ENCODE results near the gene SLC30A2. TPM values are rescaled to one million over a fixed set of nuclear protein-coding genes. Genes with fewer than 3 reads are reported as not detected.

SLC30A2 gene
- total and polyA plus RNA-seq, 4 donors = under 0.01 to 0.12 (median 0.05) TPM; not detected in 1

DNA sequence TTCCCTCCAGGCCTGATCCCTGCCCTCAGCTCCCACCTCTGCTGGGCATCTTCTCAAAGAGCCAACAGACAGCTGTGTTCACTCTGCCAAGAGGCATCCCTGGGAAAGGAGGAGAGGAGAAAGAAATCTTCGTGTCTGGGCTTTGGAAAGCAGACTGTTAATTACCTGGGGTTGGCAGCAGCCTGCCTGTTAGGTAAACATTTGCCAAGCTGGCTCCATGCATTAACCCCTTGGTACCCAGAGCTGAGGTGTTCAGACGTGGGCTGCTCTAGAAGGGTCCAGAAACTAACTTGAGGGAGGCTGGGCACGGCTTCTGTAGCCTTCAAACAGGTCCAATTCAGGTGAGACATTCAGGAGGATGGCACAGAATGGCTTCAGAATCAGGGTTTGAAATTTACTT, 33.1 kb downstream of the SLC30A2 start:
- no peak overlapping the region for H3K4me3 ChIP-seq (ENCODE audit: low read depth in 1 of 3, low read length in 3 of 3)
- no peak overlapping the region for H3K9ac ChIP-seq (ENCODE audit: low read depth in 1 of 2, low read length in 2 of 2)
- no peak overlapping the region for H3K27ac ChIP-seq (ENCODE audit: low read depth in 1 of 2, low read length in 2 of 2)
- peaks cover 0 to 5% (median 3%) of the 10 kb centered on the region in 4 donors for H3K4me1 ChIP-seq (ENCODE audit: control insufficient read depth in 4 of 4, insufficient read depth in 4 of 4, low read length in 3 of 4)
- H3K36me3 ChIP-seq (ENCODE audit: control insufficient read depth in 4 of 4, insufficient read depth in 3 of 4, low read depth in 1 of 4, low read length in 3 of 4) = no peaks in the 10 kb centered on the region
- TF ChIP-seq FOXA2 (IDR thresholded peaks at IDR 0.05) = no peak
- TF ChIP-seq, protein P1, sequence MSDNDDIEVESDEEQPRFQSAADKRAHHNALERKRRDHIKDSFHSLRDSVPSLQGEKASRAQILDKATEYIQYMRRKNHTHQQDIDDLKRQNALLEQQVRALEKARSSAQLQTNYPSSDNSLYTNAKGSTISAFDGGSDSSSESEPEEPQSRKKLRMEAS (IDR thresholded peaks at IDR 0.05) = no peak
- TF ChIP-seq NR2F2 (IDR thresholded peaks at IDR 0.05) = no peak
- no peak for TF ChIP-seq RXRA (IDR thresholded peaks at IDR 0.05)
- TF ChIP-seq YY1 (IDR thresholded peaks at IDR 0.05) = no peak
- no peak for TF ChIP-seq RAD21 (IDR thresholded peaks at IDR 0.05)
- TF ChIP-seq, protein P2, sequence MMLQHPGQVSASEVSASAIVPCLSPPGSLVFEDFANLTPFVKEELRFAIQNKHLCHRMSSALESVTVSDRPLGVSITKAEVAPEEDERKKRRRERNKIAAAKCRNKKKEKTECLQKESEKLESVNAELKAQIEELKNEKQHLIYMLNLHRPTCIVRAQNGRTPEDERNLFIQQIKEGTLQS (IDR thresholded peaks at IDR 0.05) = no peak
- TF ChIP-seq, protein P3, sequence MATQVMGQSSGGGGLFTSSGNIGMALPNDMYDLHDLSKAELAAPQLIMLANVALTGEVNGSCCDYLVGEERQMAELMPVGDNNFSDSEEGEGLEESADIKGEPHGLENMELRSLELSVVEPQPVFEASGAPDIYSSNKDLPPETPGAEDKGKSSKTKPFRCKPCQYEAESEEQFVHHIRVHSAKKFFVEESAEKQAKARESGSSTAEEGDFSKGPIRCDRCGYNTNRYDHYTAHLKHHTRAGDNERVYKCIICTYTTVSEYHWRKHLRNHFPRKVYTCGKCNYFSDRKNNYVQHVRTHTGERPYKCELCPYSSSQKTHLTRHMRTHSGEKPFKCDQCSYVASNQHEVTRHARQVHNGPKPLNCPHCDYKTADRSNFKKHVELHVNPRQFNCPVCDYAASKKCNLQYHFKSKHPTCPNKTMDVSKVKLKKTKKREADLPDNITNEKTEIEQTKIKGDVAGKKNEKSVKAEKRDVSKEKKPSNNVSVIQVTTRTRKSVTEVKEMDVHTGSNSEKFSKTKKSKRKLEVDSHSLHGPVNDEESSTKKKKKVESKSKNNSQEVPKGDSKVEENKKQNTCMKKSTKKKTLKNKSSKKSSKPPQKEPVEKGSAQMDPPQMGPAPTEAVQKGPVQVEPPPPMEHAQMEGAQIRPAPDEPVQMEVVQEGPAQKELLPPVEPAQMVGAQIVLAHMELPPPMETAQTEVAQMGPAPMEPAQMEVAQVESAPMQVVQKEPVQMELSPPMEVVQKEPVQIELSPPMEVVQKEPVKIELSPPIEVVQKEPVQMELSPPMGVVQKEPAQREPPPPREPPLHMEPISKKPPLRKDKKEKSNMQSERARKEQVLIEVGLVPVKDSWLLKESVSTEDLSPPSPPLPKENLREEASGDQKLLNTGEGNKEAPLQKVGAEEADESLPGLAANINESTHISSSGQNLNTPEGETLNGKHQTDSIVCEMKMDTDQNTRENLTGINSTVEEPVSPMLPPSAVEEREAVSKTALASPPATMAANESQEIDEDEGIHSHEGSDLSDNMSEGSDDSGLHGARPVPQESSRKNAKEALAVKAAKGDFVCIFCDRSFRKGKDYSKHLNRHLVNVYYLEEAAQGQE (IDR thresholded peaks at IDR 0.05) = no peak
- TF ChIP-seq TAF1 (conservative IDR thresholded peaks at IDR 0.05) = no peak
- no peak for TF ChIP-seq EGR1 (IDR thresholded peaks at IDR 0.05; ENCODE audit: low read depth in 2 of 2)
- DNase-seq (ENCODE audit: low spot score) = no peak
- no peaks in the 10 kb centered on the region for H3K9me3 ChIP-seq (ENCODE audit: control insufficient read depth in 4 of 4, low read length in 3 of 4)
- WGBS = 46% methylated on average over 3 of the region's 3 CpGs
- H3K27me3 ChIP-seq (ENCODE audit: control insufficient read depth in 4 of 4, insufficient read depth in 4 of 4, low read length in 3 of 4) = no peaks in the 10 kb centered on the region

DNA sequence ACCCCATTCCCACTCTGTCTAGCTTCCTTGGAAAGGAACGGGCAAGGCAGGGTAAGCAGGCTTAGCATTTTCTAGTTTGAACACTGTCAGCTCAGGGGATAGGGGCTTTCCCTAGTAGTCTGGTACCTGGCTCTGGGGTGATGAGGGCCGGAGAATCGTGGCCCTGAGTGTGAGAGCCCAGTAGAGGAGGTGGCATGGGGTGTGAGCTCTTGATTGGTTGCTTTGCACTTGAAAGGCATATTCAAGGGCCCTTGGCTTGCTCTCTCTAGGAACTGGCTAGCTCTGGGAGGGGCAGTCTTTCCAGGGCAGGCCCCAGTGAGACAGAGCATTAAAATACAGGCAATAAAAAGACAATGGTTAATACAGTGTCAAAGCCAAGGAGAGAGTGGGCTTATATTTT, 35.1 kb downstream of the SLC30A2 start:
- no peaks in the 10 kb centered on the region for H3K27me3 ChIP-seq (ENCODE audit: control insufficient read depth in 4 of 4, insufficient read depth in 4 of 4, low read length in 3 of 4)
- WGBS = 85% methylated on average over 3 of the region's 3 CpGs
- H3K27ac ChIP-seq (ENCODE audit: low read depth in 1 of 2, low read length in 2 of 2) = no peak overlapping the region
- no peak overlapping the region for H3K4me3 ChIP-seq (ENCODE audit: low read depth in 1 of 3, low read length in 3 of 3)
- no peak overlapping the region for H3K9ac ChIP-seq (ENCODE audit: low read depth in 1 of 2, low read length in 2 of 2)
- no peak for DNase-seq (ENCODE audit: low spot score)
- H3K9me3 ChIP-seq (ENCODE audit: control insufficient read depth in 4 of 4, low read length in 3 of 4) = no peaks in the 10 kb centered on the region
- TF ChIP-seq RXRA (IDR thresholded peaks at IDR 0.05) = no peak
- TF ChIP-seq, protein P4, sequence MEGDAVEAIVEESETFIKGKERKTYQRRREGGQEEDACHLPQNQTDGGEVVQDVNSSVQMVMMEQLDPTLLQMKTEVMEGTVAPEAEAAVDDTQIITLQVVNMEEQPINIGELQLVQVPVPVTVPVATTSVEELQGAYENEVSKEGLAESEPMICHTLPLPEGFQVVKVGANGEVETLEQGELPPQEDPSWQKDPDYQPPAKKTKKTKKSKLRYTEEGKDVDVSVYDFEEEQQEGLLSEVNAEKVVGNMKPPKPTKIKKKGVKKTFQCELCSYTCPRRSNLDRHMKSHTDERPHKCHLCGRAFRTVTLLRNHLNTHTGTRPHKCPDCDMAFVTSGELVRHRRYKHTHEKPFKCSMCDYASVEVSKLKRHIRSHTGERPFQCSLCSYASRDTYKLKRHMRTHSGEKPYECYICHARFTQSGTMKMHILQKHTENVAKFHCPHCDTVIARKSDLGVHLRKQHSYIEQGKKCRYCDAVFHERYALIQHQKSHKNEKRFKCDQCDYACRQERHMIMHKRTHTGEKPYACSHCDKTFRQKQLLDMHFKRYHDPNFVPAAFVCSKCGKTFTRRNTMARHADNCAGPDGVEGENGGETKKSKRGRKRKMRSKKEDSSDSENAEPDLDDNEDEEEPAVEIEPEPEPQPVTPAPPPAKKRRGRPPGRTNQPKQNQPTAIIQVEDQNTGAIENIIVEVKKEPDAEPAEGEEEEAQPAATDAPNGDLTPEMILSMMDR (IDR thresholded peaks at IDR 0.05; ENCODE audit: low read depth, low read length, missing input control) = no peak
- no peak for TF ChIP-seq NR2F2 (IDR thresholded peaks at IDR 0.05)
- no peak for TF ChIP-seq GABPA (IDR thresholded peaks at IDR 0.05 in 1 of 2, conservative IDR thresholded peaks at IDR 0.05 in 1 of 2)
- TF ChIP-seq, protein P3 (IDR thresholded peaks at IDR 0.05) = no peak
- TF ChIP-seq SP1 (IDR thresholded peaks at IDR 0.05) = no peak
- TF ChIP-seq RAD21 (IDR thresholded peaks at IDR 0.05) = no peak
- no peak for TF ChIP-seq YY1 (IDR thresholded peaks at IDR 0.05)
- H3K4me1 ChIP-seq (ENCODE audit: control insufficient read depth in 4 of 4, insufficient read depth in 4 of 4, low read length in 3 of 4) = peaks cover 0 to 5% (median 3%) of the 10 kb centered on the region in 4 donors
- no peaks in the 10 kb centered on the region for H3K36me3 ChIP-seq (ENCODE audit: control insufficient read depth in 4 of 4, insufficient read depth in 3 of 4, low read depth in 1 of 4, low read length in 3 of 4)
